HEK293T (cell line): ENCODE measurements around the gene RAD51D.
"Not testable (repeated sequence)": the region's sequence is repeated elsewhere in the genome, so short reads cannot be mapped to it uniquely, and the experiment has no call there.

Experiments
- CTCF ChIA-PET: fragments of 350-600 bp; formaldehyde crosslinking; extraction: SDS; loops from one replicate; lab custom pipeline; 2021; ENCODE audit warnings: antibody characterized with exemption, inconsistent platforms; lab: Yijun Ruan, JAX
- POLR2A ChIA-PET: fragments of 350-600 bp; formaldehyde crosslinking; extraction: SDS; loops from one replicate; lab custom pipeline; 2020; ENCODE audit warnings: antibody characterized with exemption, inconsistent platforms; lab: Yijun Ruan, JAX
- DNase-seq: peaks from one replicate; pipeline ENCODE4 v3.0.0; 2012; ENCODE audit warnings: mixed read lengths; ENCODE audit errors: extremely low spot score
- ARNT ChIP-seq: fragments of 450-650 bp; IDR thresholded peaks from 2 replicates; pipeline ENCODE4 v1.6.1; 2017; ENCODE audit warnings: mild to moderate bottlenecking
- BHLHE40 ChIP-seq: fragments of 450-650 bp; IDR thresholded peaks from 2 replicates; pipeline ENCODE4 v1.6.1; 2016; ENCODE audit warnings: mild to moderate bottlenecking, moderate library complexity, borderline replicate concordance
- CTBP1 ChIP-seq: fragments of 450-650 bp; IDR thresholded peaks from 2 replicates; pipeline ENCODE4 v1.6.1; 2016; ENCODE audit warnings: borderline replicate concordance
- ELF4 ChIP-seq: fragments of 450-650 bp; IDR thresholded peaks from 2 replicates; pipeline ENCODE4 v1.6.1; 2017; ENCODE audit warnings: antibody characterized with exemption
- FOXA1 ChIP-seq: fragments of 450-650 bp; IDR thresholded peaks from 2 replicates; pipeline ENCODE4 v1.6.1; 2016; ENCODE audit warnings: mild to moderate bottlenecking
- FOXK2 ChIP-seq: fragments of 450-650 bp; IDR thresholded peaks from 2 replicates; pipeline ENCODE4 v1.6.1; 2016; ENCODE audit warnings: mild to moderate bottlenecking
- HDGF ChIP-seq: fragments of 450-650 bp; IDR thresholded peaks from 2 replicates; pipeline ENCODE4 v1.6.1; 2017; ENCODE audit warnings: antibody characterized with exemption, borderline replicate concordance
- L3MBTL2 ChIP-seq: fragments of 450-650 bp; conservative IDR thresholded peaks from 2 replicates; pipeline ENCODE4 v1.6.1; 2016; ENCODE audit warnings: mild to moderate bottlenecking
- LEF1 ChIP-seq: fragments of 450-650 bp; IDR thresholded peaks from 2 replicates; pipeline ENCODE4 v1.6.1; 2017; ENCODE audit warnings: mild to moderate bottlenecking, borderline replicate concordance
- NFRKB ChIP-seq: fragments of 450-650 bp; IDR thresholded peaks from 2 replicates; pipeline ENCODE4 v1.6.1; 2016; ENCODE audit warnings: mild to moderate bottlenecking, moderate library complexity
- PKNOX1 ChIP-seq: fragments of 450-650 bp; IDR thresholded peaks from 2 replicates; pipeline ENCODE4 v1.6.1; 2016
- SP1 ChIP-seq: fragments of 450-650 bp; IDR thresholded peaks from 2 replicates; pipeline ENCODE4 v1.6.1; 2017
- SUZ12 ChIP-seq: fragments of 450-650 bp; IDR thresholded peaks from 2 replicates; pipeline ENCODE4 v1.6.1; 2016; ENCODE audit warnings: mild to moderate bottlenecking
- TARDBP ChIP-seq: fragments of 450-650 bp; IDR thresholded peaks from 2 replicates; pipeline ENCODE4 v1.6.1; 2016
- ZNF384 ChIP-seq: fragments of 450-650 bp; IDR thresholded peaks from 2 replicates; pipeline ENCODE4 v1.6.1; 2016

The RAD51D gene

GRCh38 chr17:35154196-35155165, 34.8 kb upstream of the RAD51D start:
- TF ChIP-seq ELF4 (no peak), L3MBTL2 (no peak)
- no peak for DNase-seq
- ChIA-PET POLR2A (no interaction called here), CTCF (no interaction called here)

DNA sequence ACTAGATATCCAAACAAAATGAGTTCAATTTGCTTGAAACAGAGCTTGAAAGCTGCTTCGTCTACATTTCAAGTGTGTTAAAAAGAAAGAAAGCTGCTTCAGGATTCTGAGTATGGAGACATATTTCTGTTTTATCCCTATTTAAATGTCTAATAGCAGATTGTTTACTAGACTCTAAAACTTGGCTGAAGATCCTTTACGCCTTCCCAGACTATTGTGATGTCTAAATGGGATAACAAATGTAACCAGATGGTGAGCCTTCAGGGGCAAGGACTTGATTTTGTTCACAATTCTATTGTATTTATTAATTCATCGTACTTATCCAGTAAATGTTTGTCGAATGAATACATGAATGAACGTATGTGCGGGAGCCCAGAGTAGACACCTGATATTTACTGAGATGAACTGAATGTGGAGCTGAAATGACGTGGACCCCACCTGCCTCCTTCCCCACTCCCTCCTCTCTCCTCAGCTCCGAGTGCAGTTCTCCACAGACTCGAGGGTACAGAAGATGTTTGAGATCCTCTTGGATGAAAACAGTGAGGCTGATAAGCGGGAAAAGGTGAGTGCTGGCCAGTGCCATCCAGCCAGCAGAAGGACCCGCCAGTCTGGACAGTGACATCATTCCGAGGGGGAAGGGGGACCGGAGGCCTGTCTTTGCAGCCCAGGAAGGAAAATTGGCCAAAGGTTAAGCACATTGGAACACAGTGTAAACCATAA, 32.9 kb upstream of the RAD51D start:
- DNase-seq = no peak
- POLR2A ChIA-PET = no interaction called here
- CTCF ChIA-PET = interaction anchor here (0.6 kb wide), 1 partner anchor 379 kb away, joined by 4 read pairs; no protein-coding TSS in a partner anchor
- TF ChIP-seq NFRKB = no peak
- no peak for TF ChIP-seq CTBP1

- CTCF ChIA-PET, POLR2A ChIA-PET, DNase-seq: not testable (repeated sequence)
Measured at GRCh38 chr17:35151080-35151479, 31.4 kb upstream of the RAD51D start.

DNA sequence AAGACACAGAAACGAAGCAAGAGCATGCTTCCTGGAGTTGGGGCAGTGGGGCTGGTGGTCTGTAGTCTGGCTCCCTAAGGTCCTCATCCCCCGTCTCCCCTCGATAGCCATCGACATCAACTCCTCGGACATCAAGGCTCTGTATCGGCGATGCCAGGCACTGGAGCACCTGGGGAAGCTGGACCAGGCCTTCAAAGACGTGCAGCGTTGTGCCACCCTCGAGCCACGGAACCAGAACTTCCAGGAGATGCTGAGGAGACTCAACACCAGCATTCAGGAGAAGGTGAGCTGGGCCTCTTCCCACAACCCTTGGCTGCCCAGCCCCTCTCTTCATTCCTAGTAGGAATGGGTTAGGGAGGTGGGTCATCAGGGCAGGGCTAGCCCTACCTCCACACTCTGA, 30.3 kb upstream of the RAD51D start:
- POLR2A ChIA-PET = interaction anchor here (1.2 kb wide), 1 partner anchor 9 kb away, joined by 3 read pairs; no protein-coding TSS in a partner anchor
- CTCF ChIA-PET = interaction anchor here (0.8 kb wide), 1 partner anchor 16 kb away, joined by 3 read pairs; no protein-coding TSS in a partner anchor
- DNase-seq = no peak
- no peak for TF ChIP-seq CTBP1
- no peak for TF ChIP-seq ELF4
- TF ChIP-seq TARDBP = no peak
- TF ChIP-seq BHLHE40 = no peak
- TF ChIP-seq PKNOX1 = no peak
- TF ChIP-seq SUZ12 = no peak
- no peak for TF ChIP-seq FOXA1

- CTCF ChIA-PET = interaction anchor here (0.6 kb wide), 1 partner anchor 171 kb away, joined by 8 read pairs; no protein-coding TSS in a partner anchor
- POLR2A ChIA-PET = interaction anchor here (1.4 kb wide), 1 partner anchor 29 kb away, joined by 4 read pairs; no protein-coding TSS in a partner anchor
- no peak for DNase-seq
- TF ChIP-seq CTBP1 (no peak), FOXA1 (no peak), SUZ12 (no peak), TARDBP (no peak), FOXK2 (no peak), ARNT (no peak), SP1 (no peak), L3MBTL2 (no peak), PKNOX1 (no peak), BHLHE40 (no peak), ELF4 (no peak), HDGF (no peak), LEF1 (no peak), ZNF384 (no peak), NFRKB (no peak)
Measured at GRCh38 chr17:35148144-35148543, 28.5 kb upstream of the RAD51D start.

DNA sequence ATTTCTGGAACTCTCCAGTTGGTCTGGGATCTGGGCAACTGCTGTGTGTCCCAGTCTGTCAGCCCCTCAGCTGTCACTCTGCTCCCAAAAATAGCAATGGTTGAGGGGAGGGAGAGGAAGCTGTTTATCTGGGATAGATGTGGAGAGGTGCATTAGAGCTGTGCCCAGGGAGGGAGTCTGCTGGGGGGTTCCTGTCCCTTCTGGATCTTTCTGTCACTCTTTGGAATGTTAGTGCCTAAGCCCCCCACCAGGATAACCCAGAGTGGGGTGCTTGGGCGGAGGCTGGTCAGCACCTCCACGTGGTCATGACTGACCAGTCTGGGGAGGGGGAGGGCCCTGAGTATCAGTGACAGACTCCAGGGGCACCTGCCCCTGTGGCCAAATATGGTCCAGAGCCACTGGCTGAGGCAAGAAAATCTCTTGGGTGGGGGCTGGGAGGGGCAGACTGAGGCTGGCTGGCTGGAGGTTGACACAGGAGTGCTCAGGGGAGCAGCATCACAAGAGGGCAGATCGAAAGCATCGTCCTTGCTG, 27.8 kb upstream of the RAD51D start, which contains the start of gene UNC45B:
Gene UNC45B (plus strand): TSS at position 443 of the 531 bp plus-strand sequence. CDS start 447 bp downstream, outside the sequence.
- POLR2A ChIA-PET = interaction anchor here (1.1 to 1.4 kb wide), 2 partner anchors 28 to 95 kb away, joined by 3 to 4 read pairs; partner anchors contain the start of gene SLFN5
- DNase-seq = no peak
- CTCF ChIA-PET = no interaction called here
- TF ChIP-seq HDGF = no peak
- no peak for TF ChIP-seq SUZ12
- TF ChIP-seq NFRKB = no peak
- no peak for TF ChIP-seq L3MBTL2
- no peak for TF ChIP-seq ZNF384
- no peak for TF ChIP-seq BHLHE40
- TF ChIP-seq TARDBP = no peak
- TF ChIP-seq FOXK2 = no peak

DNA sequence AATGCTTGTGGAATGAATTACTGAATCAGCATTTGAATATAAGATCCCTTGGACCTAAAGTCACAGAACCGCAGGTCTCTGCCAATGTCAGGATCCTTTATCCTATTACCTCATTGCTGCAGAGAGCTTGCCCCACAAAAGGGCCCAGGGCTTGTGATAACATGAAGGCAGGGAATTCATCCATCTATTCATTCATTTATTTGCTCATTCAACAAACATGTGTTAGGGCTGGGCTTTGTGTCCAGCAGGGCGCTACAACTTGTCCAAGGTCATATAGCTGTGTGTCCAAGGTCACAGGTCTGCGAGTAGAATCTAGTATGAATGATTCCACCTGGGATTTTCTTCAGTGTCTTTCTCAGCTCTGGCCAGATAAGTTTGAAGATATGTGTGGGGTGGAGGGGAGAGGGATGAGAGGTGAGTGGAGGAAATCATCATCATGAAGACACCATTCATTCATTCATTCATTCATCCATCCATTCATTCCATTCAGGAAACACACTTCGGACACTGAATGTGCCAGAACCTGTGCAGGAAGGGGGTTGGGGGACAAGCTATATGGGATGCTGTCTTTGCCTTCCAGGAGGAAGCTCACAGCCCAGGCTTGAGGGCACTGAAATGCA, 26.7 kb upstream of the RAD51D start:
- CTCF ChIA-PET = no interaction called here
- POLR2A ChIA-PET = interaction anchor here (1.1 kb wide), 1 partner anchor 96 kb away, joined by 3 read pairs; the partner anchor contains the start of gene SLFN5
- no peak for DNase-seq
- TF ChIP-seq SUZ12 (no peak), CTBP1 (no peak), PKNOX1 (no peak), NFRKB (no peak), HDGF (no peak), BHLHE40 (no peak)
